Neural progenitor cell (in vitro differentiated cells): ENCODE data around the gene IPPK. TPM values are rescaled to one million over a fixed set of nuclear protein-coding genes. Genes with fewer than 3 reads are reported as not detected.

Experiments
- DNase-seq: peaks from one replicate; pipeline ENCODE4 v3.0.0-alpha.2; 2016; ENCODE audit warnings: low spot score
- H2AFZ ChIP-seq: fragments of 200-600 bp; sonication (generic); replicated peaks from 2 replicates; pipeline ENCODE4 v1.6.1; 2016; ENCODE audit warnings: antibody characterized with exemption
- H3F3A ChIP-seq: fragments of 200-600 bp; sonication (generic); 2 replicates; pipeline ENCODE4 v1.6.1; 2016; ENCODE audit warnings: antibody characterized with exemption, low read depth
- H3K27ac ChIP-seq: fragments of 200-600 bp; sonication (generic); 2 replicates; pipeline ENCODE4 v1.5.1; 2016; ENCODE audit warnings: mild to moderate bottlenecking
- H3K27me3 ChIP-seq: fragments of 200-600 bp; sonication (generic); 2 replicates; pipeline ENCODE4 v1.6.1; 2016; ENCODE audit warnings: mild to moderate bottlenecking, moderate library complexity
- H3K36me3 ChIP-seq: fragments of 200-600 bp; sonication (generic); 2 replicates; pipeline ENCODE4 v1.5.1; 2016
- H3K4me1 ChIP-seq: fragments of 200-600 bp; sonication (generic); 2 replicates; pipeline ENCODE4 v1.6.1; 2016; ENCODE audit warnings: mixed run types
- H3K4me2 ChIP-seq: fragments of 200-600 bp; sonication (generic); 2 replicates; pipeline ENCODE4 v1.6.1; 2016
- H3K4me3 ChIP-seq: fragments of 200-600 bp; sonication (generic); 2 replicates; pipeline ENCODE4 v1.5.1; 2016
- H3K79me2 ChIP-seq: fragments of 200-600 bp; sonication (generic); 2 replicates; pipeline ENCODE4 v1.6.1; 2016; ENCODE audit warnings: low read depth
- H3K9ac ChIP-seq: fragments of 200-600 bp; sonication (generic); 2 replicates; pipeline ENCODE4 v1.6.1; 2016
- H3K9me3 ChIP-seq: fragments of 200-600 bp; sonication (generic); 2 replicates; pipeline ENCODE4 v1.5.1; 2016; ENCODE audit warnings: low read depth
- H4K20me1 ChIP-seq: fragments of 200-600 bp; sonication (generic); 2 replicates; pipeline ENCODE4 v1.6.1; 2016; ENCODE audit warnings: low read depth
- H3K27ac Mint-ChIP-seq: 3 replicates; pipeline ENCODE4 v1.8.0; 2021; ENCODE audit warnings: mixed read lengths
- H3K27me3 Mint-ChIP-seq: 2 replicates; pipeline ENCODE4 v1.8.0; 2022; ENCODE audit warnings: low read depth, mild to moderate bottlenecking, inconsistent platforms, moderate library complexity, mixed read lengths; ENCODE audit not compliant: insufficient read depth
- H3K36me3 Mint-ChIP-seq: 3 replicates; pipeline ENCODE4 v1.8.0; 2021; ENCODE audit warnings: mixed read lengths
- H3K4me1 Mint-ChIP-seq: 3 replicates; pipeline ENCODE4 v1.8.0; 2021; ENCODE audit warnings: mixed read lengths
- H3K4me3 Mint-ChIP-seq: 3 replicates; pipeline ENCODE4 v1.8.0; 2021; ENCODE audit warnings: mild to moderate bottlenecking, moderate library complexity, mixed read lengths
- H3K9me3 Mint-ChIP-seq: 3 replicates; pipeline ENCODE4 v1.8.0; 2020; ENCODE audit warnings: mixed read lengths
- CTCF ChIP-seq: fragments of 200-600 bp; sonication (generic); IDR thresholded peaks from 2 replicates; pipeline ENCODE4 v1.5.1; 2017; ENCODE audit warnings: antibody characterized with exemption, mild to moderate bottlenecking
- EZH2 ChIP-seq: fragments of 200-600 bp; sonication (generic); IDR thresholded peaks from 2 replicates; pipeline ENCODE4 v1.6.1; 2017; ENCODE audit warnings: antibody characterized with exemption, mild to moderate bottlenecking, moderate library complexity
- EZH2phosphoT487 ChIP-seq: fragments of 200-600 bp; sonication (generic); IDR thresholded peaks from 2 replicates; pipeline ENCODE4 v1.6.1; 2017; ENCODE audit warnings: antibody characterized with exemption
- total RNA-seq: library from RNA; depleted of rRNA; stranded (reverse); fragments of >200 nt; gene quantifications from 2 replicates; pipeline ENCODE4 v1.2.3, GENCODE V29; 2015; ENCODE audit warnings: low replicate concordance

Gene IPPK, protein sequence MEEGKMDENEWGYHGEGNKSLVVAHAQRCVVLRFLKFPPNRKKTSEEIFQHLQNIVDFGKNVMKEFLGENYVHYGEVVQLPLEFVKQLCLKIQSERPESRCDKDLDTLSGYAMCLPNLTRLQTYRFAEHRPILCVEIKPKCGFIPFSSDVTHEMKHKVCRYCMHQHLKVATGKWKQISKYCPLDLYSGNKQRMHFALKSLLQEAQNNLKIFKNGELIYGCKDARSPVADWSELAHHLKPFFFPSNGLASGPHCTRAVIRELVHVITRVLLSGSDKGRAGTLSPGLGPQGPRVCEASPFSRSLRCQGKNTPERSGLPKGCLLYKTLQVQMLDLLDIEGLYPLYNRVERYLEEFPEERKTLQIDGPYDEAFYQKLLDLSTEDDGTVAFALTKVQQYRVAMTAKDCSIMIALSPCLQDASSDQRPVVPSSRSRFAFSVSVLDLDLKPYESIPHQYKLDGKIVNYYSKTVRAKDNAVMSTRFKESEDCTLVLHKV
- total RNA-seq = 16.8 and 18.0 TPM in 2 replicates

GRCh38 chr9:92669890-92670708 is at the start of gene IPPK:
Gene IPPK, minus strand, starts transcription at chr9:92670131. Its CDS starts 143 bp downstream, at chr9:92669988.
- H3K36me3 Mint-ChIP-seq = peaks cover 6% of the 10 kb centered on the region
- H3K27me3 Mint-ChIP-seq = peaks cover 3% of the 10 kb centered on the region
- H3K4me1 Mint-ChIP-seq = peaks cover 19% of the 10 kb centered on the region
- H3K4me1 ChIP-seq = peaks cover 10% of the 10 kb centered on the region
- H3K36me3 ChIP-seq = no peaks in the 10 kb centered on the region
- peak; percentile 100 for DNase-seq
- peaks cover 41% of the 10 kb centered on the region for H3K79me2 ChIP-seq
- H3K4me2 ChIP-seq = peak within 1 kb of the TSS; percentile 87
- H3K9ac ChIP-seq = peak within 1 kb of the TSS; percentile 83
- peak within 1 kb of the TSS; percentile 95 for H2AFZ ChIP-seq
- peak within 1 kb of the TSS; percentile 8 for H3K27ac ChIP-seq
- no peaks in the 10 kb centered on the region for H3K9me3 ChIP-seq
- no peaks in the 10 kb centered on the region for H3K27me3 ChIP-seq
- peaks cover 1% of the 10 kb centered on the region for H4K20me1 ChIP-seq
- H3K4me3 ChIP-seq = peak within 1 kb of the TSS; percentile 83
- TF ChIP-seq EZH2phosphoT487 = no peak
- TF ChIP-seq CTCF = no peak
- no peak for TF ChIP-seq EZH2
- H3K9me3 Mint-ChIP-seq = no peaks in the 10 kb centered on the region
- peaks cover 7% of the 10 kb centered on the region for H3F3A ChIP-seq
- H3K4me3 Mint-ChIP-seq = peak within 1 kb of the TSS; percentile 96
- H3K27ac Mint-ChIP-seq = peak within 1 kb of the TSS; percentile 91

DNA sequence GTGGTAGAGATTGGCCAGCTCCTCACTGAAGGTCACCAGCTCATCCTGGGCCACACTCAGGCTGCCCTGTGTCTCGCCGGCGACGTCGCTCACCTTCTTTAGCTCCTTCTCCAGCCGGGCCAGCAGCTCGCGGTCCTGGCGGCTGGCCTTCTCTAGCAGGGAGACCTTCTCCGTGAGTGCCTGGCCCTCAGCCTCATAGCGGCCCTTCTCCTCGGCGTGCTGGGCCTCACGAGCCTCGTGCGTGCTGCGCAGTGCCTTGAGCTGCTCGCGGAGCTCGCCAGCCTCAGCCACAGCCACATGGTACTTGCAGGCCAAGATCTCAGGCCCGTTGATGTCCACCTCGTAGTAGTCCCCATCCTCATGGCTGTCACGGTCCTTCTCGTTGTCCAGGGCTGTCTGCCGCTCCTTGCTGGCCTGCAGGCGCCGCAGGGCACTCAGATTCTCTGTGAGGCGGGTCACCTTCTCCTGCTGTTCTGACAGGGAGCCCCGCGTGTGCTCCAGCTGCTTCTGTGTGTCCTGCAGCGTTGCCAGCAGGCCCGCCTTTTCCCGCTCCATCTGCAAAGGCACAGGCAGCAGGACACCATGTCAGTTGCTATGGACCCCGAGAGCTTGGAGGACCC is 49.2 kb upstream of the IPPK start:
- peaks cover 12% of the 10 kb centered on the region for H3K36me3 Mint-ChIP-seq
- H3K9me3 ChIP-seq = no peaks in the 10 kb centered on the region
- H3K27me3 ChIP-seq = no peaks in the 10 kb centered on the region
- no peaks in the 10 kb centered on the region for H3K4me1 ChIP-seq
- H3K4me3 Mint-ChIP-seq = no peak overlapping the region
- no peaks in the 10 kb centered on the region for H3K9me3 Mint-ChIP-seq
- no peaks in the 10 kb centered on the region for H3K4me1 Mint-ChIP-seq
- no peak overlapping the region for H3K27ac ChIP-seq
- no peak overlapping the region for H2AFZ ChIP-seq
- H3K4me2 ChIP-seq = no peak overlapping the region
- H4K20me1 ChIP-seq = peaks cover 9% of the 10 kb centered on the region
- H3K9ac ChIP-seq = no peak overlapping the region
- H3K27ac Mint-ChIP-seq = no peak overlapping the region
- no peak for DNase-seq
- H3K27me3 Mint-ChIP-seq = no peaks in the 10 kb centered on the region
- H3K4me3 ChIP-seq = no peak overlapping the region
- no peaks in the 10 kb centered on the region for H3F3A ChIP-seq
- H3K79me2 ChIP-seq = no peaks in the 10 kb centered on the region
- no peaks in the 10 kb centered on the region for H3K36me3 ChIP-seq
- TF ChIP-seq CTCF (no peak), EZH2phosphoT487 (no peak), EZH2 (no peak)

DNA sequence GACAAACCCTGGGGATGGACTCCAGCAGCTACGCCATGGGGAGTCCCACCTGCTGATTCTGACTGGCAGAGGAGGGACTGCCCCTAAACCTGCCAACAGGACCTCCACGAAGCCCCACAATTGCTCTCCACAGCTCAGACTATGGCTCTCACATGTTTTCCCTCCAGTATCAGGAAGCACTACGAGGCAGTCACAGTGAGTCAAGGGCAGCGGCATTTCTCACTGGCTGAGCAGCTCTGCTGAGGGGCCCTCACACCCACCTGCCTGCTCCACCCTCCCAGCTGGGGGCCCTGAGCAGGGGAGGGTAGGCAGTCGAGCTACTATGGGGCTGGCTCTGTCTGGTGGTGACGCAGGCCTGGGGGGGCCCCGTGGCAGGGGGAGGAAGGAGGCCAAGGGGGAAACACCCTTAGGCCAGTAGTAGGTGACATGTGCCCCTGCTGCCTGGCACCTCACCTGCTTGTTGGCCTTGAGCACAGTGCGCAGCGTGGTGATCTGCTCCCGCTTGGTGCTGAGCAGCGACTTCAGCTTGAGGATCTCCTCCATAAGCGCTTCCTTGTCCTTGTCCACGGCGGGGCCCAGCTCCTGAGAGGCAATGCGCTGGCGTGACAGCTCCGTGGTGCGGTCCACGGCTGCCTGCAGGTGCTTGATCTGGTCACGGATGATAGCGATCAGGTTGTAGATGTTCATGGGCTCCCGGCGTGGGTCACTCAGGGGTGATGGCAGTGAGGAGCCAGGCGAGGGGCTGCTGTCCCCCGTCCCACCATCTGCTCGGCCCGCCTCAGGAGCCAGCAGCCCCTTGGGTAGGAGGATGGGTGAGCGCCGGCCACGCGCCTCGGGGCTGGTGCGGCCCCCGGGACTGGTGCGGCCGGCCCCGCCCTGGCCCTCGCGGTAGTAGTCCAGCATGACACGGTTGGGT is 48.4 kb upstream of the IPPK start:
- Mint-ChIP-seq H3K36me3 (peaks cover 17% of the 10 kb centered on the region), H3K4me1 (no peaks in the 10 kb centered on the region), H3K27me3 (no peaks in the 10 kb centered on the region), H3K4me3 (no peak overlapping the region), H3K27ac (no peak overlapping the region), H3K9me3 (no peaks in the 10 kb centered on the region)
- no peak overlapping the region for H2AFZ ChIP-seq
- no peaks in the 10 kb centered on the region for H3K9me3 ChIP-seq
- no peaks in the 10 kb centered on the region for H3F3A ChIP-seq
- H3K36me3 ChIP-seq = no peaks in the 10 kb centered on the region
- TF ChIP-seq CTCF (no peak), EZH2phosphoT487 (no peak), EZH2 (no peak)
- no peaks in the 10 kb centered on the region for H3K27me3 ChIP-seq
- H3K27ac ChIP-seq = no peak overlapping the region
- H3K79me2 ChIP-seq = no peaks in the 10 kb centered on the region
- peaks cover 9% of the 10 kb centered on the region for H4K20me1 ChIP-seq
- no peak overlapping the region for H3K4me3 ChIP-seq
- no peak overlapping the region for H3K4me2 ChIP-seq
- no peaks in the 10 kb centered on the region for H3K4me1 ChIP-seq
- DNase-seq = no peak
- no peak overlapping the region for H3K9ac ChIP-seq
